ENCODE data around the gene PTPRE.

DNA sequence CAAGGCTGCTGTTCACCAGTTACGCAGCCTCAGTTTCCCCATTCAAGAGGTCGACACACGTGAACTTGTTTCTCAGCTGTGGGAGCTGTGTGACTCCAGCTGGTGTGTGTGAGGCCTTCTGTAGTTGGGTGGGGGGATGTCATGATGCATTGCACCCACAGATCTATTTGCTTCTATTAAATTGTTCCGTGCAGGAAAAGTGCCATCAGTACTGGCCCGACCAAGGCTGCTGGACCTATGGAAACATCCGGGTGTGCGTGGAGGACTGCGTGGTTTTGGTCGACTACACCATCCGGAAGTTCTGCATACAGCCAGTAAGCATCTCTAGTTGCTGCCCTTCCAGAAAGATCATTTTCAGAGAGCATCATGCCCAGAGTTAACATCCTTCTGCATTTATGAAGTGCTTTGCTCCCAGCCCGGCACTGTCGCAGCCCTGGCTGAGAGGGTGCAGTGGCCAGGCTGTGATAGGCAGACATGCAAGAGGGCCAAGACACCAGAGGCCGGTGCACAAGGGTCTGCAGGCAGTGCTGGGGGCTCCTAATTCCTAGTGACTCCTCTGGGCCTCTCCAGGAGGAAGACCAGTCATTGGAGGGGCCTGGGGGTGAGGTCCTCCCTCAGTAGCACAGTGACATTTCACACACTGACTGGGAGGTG is 159.1 kb downstream of the PTPRE start:
- no peak for TF ChIP-seq SIN3A (IDR thresholded peaks at IDR 0.05; ENCODE audit: borderline replicate concordance, insufficient read depth, low read length)
- TF ChIP-seq FOXP2 (optimal IDR thresholded peaks at IDR 0.05; ENCODE audit: borderline replicate concordance, extremely low read depth, extremely low read length, insufficient read depth), result no peak

Data from PFSK-1 (cell line).